Left lobe of liver (tissue), 2 donors: Measurements from ENCODE around the gene CD47. TPM values are rescaled to one million over a fixed set of nuclear protein-coding genes. Genes with fewer than 3 reads are reported as not detected.
A peak's percentile ranks its signal among the peaks of the same experiment; 100 is the strongest.

Experiments
- ATAC-seq: fragments of 200-7000 bp; cut with Tn5 transposase; one replicate; pipeline ENCODE4 v1.9.1; 2020; ENCODE audit warnings: mild to moderate bottlenecking, moderate library complexity
- DNase-seq: peaks from one replicate; pipeline ENCODE4 v3.0.0-alpha.2; 2020; ENCODE audit warnings: low spot score
- total RNA-seq: library from RNA; stranded (reverse); gene quantifications from one replicate; pipeline ENCODE4 v1.2.1, GENCODE V29; 2021
- donor health status: DM: no; HTN: no; CAD: no; lungs with moderate emphysema.
- donor health status: DM: no; HTN: yes; CAD: no.

Gene CD47
- total RNA-seq, 1 donor from 2014 or later: 21.8 TPM

DNA sequence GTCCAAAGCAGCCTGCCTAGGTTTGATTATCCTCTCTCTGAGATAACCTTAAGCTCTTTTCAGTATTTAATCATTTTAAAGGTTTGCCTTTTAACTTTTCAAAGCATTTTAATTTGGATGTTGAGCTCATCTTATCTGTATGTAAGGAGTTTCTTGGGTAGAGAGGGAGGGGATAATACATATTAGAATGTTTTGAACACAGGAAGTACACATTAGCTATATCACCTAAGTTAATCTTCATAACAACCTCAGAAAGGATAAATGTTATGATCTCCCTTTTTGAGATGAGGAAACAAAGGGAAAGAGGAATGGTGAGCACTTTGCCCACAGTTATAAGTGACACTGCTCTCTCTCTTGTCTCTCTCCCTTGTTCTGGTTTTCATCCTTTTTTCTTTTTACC is 2.2 kb upstream of the CD47 start:
- no peak for DNase-seq
- ATAC-seq: no peak

DNA sequence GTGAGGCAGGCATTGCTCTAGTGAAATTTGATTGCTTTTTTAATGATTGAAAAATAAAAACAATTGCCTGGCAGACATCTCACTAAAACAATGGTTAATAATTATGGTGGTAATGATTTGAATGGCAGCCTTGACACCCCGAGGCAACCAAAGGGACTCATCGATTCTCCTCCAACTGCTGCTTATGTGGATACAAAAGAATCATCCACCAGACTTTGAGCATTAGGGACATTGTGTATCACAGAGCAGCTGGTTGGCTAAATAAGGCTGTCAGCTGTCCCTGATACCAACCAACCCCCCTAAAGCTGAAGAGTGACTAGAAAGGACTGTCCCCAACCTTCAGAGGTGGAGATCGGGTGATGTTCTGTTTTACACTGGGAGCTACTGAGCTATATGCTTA is 1.7 kb upstream of the CD47 start:
- DNase-seq (no peak), ATAC-seq (no peak)

DNA sequence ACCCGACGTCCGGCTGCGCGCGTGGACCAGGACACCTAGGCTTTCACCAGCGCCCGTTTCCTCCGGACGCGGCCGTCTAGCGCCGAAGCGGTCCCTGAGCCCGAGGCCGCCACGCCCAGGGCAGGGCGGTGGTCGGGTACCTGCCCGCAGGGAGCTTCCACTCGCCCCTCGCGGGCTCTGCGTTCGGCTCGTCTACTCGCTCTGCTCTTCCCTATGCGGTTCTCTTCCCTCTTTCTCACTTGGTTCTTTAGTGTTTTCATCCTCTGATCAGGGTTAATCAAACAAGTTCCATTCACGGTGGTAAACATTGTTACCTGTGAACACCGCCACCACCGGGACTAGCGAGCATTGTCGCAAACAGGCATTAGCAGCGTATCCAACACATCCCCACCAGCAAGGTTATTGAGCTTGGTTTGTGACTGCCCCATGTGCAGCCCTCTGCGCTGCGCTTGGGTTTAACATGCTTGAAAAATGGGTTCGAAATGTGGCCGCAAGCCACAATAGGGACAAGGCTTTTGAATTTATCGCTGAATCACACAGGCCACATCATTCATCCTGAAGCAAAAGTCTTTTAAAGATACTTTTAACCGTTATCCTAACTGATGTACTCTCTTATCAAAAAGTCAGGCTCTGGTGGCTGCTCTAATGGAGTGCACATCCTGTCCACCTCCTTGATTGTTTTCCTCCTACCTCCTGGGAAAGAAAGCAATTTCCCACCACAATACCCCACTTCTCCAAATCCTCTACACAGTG is 843 bp upstream of the CD47 start:
- DNase-seq: no peak
- peak; percentile 30 for ATAC-seq

DNA sequence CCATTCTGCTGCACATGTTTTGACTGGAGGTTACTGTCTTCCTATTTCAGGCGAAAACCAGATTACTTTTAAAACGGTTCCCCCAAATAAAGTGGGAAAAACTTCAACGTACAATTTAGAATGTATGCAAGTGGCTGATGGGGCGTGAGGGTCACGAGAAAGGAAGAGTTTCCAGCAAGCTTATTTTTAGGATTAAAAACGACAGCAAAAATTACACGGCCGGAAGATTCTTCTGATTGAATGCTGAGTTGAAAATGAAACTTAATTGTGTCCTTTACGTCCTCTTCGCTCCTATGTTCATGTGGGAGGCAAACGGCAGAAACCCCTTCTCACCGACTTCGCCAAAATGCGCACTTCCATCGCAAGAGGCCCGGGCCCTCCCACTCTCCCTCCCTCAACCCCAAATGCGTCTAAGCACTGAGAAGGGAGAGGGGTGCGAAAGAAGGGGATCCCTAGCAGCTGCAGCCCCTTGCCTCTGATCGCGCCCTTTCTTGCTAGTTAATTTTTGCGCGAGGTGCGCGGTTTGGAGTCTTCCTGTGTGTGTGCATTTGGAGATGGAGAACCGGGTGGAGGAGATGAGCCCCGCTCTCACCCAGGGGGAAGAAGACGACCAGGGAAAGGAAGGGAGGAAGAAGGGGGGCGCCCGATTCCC is 656 bp downstream of the CD47 start:
- DNase-seq (no peak), ATAC-seq (peak; percentile 43)

DNA sequence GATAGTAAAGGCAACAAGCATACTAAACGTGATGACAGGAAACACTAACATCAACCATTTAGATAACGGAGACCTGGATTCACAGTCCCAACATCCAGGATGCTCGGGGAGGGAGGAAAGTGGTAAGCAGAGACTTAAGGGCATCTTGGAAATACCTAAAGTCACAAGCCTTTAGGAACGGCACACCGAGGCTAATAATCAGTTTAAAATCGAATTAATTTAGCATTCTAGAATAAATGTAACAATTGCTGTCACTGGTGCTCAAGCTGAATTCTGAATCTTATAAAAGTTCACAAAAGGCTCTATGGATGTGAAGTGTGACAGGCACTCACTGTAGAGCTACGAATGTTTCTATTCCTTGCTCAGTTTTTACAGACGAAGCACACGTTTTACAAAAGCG is 1.3 kb downstream of the CD47 start:
- DNase-seq: no peak

DNA sequence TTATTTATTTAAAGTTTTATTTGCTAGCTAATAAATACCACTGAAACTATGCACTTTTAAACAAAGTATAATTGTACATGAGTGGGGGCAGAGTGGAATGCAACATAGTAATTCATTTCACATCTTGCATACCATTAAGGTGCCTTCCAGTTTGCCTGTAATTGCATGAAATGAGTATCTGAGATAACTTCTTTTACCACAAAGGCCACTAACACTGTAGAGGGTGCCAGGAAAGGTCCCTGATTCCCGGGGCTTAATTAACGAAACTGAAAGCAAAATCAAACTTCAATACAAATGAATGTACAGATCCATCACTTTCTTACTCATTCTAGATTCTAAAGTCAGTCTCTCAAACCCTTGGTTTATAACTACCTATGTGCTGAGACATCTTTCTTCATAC is 2.1 kb downstream of the CD47 start:
- DNase-seq (no peak), ATAC-seq (no peak)

More for the DNA sequence above, 1.3 kb downstream of the CD47 start:
- no peak for ATAC-seq

DNA sequence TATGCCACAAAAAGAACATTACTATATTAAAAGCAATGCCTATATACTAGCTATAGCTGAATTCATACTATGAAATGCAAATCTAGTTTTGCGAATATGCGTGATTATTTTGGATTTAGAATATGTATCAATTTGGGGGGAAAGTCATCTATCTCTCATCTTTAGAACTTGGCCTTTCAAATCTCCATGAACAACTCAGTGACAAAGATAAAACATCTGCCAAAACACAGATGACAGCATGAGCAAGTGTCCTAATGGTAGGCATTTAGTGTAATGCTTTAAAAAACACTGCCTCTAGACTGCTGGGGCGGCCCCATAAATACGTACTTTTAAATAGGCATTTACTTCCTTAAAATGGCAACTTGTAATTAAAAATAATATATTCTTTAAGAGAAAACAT is 2.7 kb downstream of the CD47 start:
- no peak for DNase-seq
- ATAC-seq: no peak

DNA sequence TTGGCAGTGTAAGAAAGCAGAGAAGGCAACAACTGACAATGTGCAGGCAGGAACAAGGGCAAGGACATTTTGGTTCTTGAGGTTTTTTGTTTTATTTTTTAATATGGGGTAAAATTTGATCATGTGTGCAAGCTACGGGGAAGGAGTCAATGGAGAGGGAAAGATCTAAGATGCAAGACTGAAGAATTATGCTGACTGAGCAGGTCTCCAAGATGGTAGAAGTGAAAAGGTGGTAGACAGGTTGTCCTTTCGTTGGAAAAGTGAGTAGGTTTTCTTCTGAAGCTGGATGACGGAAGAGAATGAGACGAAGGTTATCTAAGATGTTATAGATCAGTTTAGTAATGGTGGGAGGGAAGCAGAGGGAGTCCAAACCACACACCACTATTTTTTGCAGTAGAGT is 4.2 kb downstream of the CD47 start:
- DNase-seq (no peak), ATAC-seq (no peak)

DNA sequence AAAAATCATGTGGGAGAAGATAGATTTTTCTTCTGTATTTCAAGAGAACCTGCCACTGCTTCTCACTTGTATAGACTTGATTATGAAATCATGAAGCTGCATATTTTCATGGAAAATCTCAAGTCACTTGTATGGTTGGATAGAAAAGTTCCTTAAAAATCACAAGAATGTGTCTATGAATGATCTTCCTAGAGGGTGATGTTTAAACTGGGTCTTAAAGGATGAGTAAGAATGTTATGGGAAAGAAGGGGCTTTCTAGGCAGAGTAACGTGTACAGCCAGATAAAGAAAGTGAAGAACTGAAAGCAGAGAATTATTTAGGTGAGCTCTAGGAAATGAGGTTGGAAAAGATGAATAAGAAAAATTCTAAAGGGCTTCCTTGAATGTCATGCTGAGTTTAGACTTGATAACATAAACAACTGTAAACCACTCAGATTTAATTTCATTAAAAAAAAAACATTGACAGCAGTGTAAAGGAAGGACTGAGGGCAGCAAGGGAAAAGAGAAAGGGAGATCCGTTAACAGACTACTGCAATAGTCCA is 5.0 kb downstream of the CD47 start:
- no peak for ATAC-seq
- DNase-seq: no peak

DNA sequence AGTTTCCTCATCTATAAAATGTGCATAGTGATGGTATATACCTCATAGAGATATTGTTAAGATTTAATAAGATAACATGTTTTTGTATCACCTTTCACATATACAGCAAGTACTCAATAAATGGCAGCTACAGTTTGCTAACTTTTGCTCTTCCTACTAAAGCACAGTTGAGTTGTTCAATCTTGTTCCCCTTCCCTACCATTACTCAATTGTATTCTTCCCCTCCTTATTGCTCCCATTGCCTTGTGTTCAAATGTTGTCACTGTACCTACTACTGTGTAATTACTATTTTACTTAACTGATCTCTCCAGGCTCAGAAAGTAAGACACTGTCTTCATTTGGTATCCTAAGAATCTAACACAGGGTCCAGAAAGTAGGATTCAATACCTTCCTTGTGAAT is 5.5 kb downstream of the CD47 start:
- ATAC-seq: no peak
- no peak for DNase-seq

DNA sequence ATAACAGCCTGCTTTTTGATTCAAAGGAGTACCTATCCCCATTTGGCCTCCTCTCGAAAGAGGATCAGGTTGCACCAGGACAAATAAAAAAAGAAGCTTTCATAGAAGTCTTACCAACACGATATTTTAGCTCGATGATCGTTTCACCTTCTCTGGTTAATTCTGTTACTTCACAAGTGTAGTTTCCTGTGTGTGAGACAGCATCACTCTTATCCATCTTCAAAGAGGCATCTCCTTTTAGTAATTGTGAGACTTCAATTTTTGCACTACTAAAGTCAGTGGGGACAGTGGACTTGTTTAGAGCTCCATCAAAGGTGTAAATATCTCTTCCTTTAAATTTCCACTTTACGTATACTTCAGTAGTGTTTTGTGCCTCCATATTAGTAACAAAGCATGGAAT is 11.0 kb downstream of the CD47 start:
- no peak for ATAC-seq
- DNase-seq: no peak

DNA sequence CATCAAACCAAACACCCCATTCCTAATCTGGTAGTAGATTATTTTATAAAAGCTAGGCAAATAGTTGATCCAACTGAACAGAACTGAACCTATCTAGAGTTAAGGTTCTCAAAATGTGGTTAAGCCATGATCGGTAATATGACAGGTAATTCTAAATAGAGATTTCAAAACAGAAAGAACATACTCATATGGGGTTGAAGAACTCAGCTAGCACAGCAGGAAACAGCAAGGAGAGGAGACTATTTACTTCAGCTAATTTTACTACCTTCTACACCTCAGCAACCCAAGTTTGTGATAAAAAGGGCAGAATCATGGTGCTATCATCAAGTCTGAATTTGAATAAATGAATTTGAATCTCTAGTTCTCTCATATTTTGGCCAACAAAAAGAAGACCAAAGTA is 11.8 kb downstream of the CD47 start:
- DNase-seq (no peak), ATAC-seq (no peak)

DNA sequence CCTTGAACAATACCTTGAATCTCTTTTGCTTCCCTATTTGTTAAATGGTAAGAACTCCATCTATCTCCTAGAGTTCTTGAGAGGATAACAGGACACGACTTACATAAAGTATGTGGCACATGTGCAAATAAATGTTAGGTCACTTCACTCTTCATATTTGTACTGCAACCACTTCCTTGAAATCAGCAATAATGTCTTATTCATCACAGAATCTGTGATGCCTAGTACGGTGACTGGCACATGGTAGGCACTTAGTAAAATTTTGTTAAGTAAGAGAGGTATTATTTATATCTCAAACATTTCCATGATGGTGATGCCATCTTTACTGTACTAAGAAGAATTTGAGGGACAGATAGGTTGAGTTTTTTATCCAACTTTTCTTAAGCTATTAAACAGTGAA is 14.3 kb downstream of the CD47 start:
- DNase-seq (no peak), ATAC-seq (no peak)

DNA sequence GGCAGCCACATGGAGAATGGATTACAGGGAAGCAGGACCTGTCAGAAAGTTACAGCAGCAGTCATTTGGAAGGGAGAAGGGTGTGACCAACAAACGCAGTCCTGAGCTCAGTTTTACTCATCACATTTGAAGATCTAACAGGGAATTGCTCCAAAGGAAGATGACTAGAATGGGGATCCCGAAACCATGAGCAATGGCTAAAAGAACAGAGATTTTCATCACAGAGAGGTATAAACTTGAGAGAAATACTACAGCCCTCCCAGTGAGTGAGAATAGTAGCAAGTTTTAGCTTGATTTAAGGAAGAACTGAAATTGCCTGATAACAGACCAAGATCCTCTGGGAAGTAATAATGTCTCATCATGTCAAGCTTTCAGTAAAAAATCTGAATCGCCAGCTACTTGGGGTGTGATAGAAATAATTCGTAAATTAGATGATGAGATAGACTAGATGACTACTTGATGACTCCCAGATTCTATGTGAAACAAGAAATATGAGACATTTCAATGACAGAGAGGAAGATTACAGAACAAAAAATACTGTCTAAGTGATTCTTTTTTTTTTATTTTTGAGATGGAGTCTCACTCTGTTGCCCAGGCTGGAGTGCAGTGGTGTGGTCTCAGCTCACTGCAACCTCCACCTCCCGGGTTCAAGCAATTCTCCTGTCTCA is 16.9 kb downstream of the CD47 start:
- DNase-seq: no peak
- no peak for ATAC-seq

DNA sequence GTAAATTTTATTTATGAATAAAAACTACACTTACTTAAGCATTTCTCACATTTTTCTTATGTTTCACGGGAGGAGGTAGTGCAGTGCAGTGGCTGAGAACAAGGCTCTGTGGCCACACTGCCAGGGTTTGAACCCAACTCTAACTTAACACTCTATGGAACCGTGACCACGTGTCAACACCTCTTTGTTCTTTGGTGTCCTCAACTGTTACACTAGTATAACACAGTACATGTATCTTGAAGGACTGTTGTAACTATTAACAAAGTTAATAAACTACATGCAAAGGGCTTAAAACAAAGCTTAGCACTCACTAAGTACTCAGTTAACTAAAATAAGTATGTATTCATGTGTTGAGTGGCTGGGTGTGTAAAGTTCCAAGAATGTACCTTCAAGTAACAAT is 19.5 kb downstream of the CD47 start:
- DNase-seq (no peak), ATAC-seq (no peak)

DNA sequence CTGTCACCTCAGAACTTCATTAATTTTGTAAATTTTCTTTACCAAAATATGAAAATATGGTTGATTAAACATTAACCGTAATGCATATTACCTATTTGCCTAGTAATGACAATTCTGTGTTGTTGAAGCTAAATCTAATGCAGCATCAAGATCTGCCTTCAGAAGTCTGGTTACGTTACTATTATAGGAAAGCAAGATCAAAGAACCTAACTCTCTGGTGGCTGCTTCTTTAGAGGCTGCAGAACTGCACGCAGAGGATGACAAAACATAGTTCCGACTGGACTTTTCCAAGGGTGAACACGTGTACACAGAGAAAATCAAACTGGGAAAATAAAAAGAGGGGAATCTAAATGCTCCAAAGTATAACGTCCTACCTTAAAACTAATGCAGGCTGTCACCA is 20.5 kb downstream of the CD47 start:
- ATAC-seq (no peak), DNase-seq (no peak)

DNA sequence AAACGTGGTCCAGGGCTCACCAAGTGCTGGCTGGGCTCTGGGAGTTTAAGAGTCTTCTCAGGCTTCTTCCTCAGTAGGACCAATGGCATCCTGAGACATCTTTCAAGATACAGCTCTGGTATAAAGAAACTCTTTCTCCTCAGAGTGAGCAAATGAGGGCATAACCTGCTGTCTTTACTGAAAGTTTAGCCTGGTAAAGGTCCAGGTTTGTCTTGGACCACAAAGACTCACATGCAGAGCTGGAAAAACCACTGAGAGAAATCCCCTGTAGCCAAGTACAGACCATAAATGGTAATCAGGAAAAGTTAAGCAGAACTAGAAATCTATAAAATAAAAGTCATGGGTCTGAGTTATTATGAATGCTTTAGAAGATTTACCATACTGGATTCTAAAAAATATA is 23.1 kb downstream of the CD47 start:
- ATAC-seq (no peak), DNase-seq (no peak)

DNA sequence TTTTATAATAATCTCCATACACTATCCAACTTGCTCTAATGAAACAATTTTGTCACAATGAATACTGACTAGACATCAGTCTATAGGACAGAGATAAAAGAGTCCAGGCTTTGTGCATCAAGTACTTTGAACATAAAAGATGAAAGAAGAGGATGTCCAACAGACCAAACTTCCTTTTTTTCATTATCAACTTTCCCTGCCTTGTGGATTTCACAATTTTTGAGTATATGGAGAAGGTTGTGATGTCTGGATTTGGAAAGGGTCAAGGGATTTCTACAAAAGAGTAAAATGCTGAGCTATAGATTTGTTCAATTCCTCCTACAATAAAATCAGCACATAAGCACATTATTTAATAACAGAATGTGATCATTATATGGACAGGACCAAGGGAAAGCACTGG is 25.7 kb downstream of the CD47 start:
- no peak for ATAC-seq
- DNase-seq: no peak

DNA sequence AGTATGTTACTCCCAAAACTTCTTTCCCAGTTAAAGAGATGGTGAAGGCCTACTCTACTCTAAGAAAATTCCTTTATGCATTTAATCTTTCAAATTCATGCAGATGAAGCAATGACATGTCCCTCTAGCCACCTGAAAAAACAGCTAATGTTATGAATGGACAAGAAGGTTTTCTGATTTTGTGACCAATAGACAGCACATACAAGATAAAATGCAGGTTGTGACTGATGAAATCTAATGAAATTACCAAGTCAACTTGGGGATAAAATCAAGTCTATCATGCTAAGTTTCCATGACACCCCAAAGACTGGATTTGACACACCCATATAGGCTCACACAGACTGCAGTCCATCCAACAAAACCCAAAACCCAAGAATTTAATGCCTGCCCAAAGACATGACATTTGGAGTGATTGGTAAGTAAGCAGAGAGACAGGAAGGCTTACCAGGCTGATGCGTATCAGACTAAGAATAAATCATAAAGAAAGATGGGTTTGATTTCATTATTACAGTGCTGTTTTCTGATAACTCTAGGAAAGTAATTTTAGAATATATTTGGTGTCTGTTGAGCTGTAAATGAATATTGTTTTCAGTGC is 26.4 kb downstream of the CD47 start:
- DNase-seq (no peak), ATAC-seq (no peak)

DNA sequence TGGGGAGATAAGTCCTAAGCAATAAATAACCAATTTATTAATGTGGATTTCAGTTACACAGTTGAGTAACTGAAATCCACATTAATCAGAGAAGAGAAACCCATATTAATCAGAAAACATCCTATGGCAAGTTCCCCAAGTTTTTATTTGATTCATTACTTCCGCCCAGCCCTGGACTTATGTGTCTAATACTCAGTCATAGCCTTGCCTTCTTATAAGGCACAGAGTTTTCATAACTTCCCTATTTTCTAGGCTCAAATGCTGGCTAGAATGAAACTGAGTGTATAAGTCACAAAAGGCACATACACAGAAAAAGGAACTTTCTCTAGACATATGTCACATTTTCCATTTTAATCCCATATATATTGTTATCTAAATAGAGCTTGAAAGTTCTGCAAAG is 28.8 kb downstream of the CD47 start:
- ATAC-seq: no peak

DNA sequence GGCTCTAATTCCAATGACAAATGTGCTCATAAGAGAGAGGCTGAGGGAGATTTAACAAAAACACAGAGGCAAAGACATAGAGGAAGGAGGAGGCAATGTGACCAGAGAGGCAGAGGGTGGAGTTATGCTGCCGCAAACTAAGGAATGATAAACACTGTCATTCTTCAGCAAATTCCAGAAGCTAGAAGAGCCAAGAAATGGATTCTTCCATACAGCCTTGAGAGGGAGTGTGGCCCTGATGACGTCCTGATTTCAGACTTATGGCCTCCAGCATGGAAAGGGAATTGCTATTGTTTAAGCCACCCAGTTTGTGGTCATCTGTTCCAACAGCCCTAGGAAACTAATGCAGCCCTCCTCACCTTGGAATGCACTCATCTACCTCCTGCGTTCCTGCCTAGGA is 30.5 kb downstream of the CD47 start:
- DNase-seq: no peak
- ATAC-seq: no peak

More for the DNA sequence above, 28.8 kb downstream of the CD47 start:
- DNase-seq: no peak

DNA sequence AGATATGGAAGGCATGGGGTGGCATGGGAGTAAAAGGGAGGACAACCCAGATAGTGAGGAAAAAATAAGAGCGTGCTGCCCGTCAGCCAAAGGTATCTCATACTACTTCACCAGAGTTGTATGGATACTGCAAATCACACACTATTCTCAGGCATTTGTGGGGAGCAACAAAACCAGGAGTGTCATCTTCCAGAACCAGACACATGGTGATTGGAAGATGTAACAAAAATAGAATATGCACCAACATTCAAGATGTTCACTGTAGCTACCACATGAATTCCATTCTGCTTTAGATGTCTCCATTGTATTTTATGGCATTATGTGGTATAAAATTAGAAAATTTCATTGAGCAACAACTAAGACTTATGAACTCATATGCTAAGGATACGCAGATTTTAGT is 34.9 kb downstream of the CD47 start:
- no peak for DNase-seq
- ATAC-seq: no peak
